D341Med (cell line): Measurements from ENCODE around the gene MFF.
A peak's percentile ranks its signal among the peaks of the same experiment; 100 is the strongest.
"Not testable (repeated sequence)": the region's sequence is repeated elsewhere in the genome, so short reads cannot be mapped to it uniquely, and the experiment has no call there.

Experiments
- DNase-seq: peaks from one replicate; pipeline ENCODE4 v3.0.0; 2012; ENCODE audit warnings: low spot score

Gene MFF

DNA sequence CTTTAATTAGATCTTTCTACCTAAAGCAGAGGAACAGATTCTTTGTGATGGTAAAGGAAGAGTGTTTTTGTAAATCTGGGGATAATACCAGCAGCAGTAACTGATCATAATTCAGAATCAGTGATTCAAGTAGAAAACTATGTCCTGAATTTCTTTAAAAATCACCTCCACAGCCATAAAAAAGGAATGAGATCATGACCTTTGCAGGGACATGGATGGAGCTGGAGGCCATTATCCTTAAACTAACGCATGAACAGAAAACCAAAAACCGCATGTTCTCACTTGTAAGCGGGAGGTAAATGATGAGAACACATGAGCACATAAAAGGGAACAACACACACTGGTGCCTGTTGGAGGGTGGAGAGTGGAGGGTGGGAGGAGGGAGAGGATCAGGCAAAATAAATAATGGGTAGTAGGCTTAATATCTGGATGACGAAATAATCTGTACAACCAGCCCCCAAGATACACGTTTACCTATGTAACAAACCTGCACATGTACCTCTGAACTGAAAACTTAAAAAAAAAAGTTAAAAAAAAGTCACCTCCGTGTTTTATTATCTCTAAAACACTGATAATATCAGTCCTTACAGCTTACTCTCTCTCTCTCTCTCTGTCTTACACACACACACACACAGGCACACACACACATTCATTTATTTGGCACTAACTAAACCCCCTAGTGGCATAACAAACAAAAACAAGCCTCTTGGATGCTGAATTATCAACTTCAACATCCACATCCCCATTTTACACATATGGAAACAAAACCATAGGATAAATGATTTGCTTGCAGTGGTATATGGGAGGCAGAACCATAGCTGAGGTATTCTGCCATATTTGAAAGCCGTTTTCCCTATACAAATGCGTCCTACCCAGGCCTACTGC is 52.7 kb downstream of the MFF start:
- DNase-seq = no peak

DNA sequence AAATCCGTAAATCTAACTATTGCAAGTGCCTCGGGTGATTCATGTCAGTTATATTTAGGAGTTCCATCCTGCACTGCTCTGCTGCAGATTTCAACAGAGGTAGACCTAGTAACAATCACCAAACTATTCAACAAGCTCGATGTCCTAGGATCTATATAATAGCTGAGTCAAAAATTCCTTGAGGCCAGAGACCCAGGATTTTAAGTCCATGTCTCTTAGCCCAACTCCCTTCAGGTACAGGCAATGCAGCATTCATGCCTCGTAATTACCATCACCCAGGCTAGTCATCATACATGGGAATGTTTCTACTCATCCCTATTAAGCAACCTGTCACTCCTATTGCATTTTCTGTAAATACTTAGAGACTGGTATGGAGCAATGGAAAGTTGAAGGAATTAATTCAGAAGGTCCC is 53.3 kb downstream of the MFF start:
- no peak for DNase-seq

DNA sequence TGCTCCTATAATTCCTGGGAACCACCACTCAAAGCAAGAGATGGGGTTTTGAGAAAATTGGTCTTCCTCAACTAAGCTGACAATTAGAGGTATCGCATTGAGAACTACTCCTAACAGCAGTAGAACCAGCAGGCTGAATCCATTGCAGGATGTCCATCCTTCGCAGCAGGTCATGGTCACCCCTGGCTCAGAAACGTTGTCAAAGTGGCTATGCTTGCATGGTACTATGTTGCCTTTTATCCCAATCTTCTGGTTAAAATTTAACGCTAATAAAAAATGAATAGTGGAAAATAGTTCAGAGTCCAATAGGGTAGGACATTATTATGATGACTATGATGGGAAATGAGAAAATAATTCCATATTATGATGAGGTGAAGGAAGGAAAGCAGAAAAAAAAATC is 54.0 kb downstream of the MFF start, which contains the start of gene TM4SF20:
Gene TM4SF20 (minus strand): TSS at position 212 of the 400 bp plus-strand sequence. CDS start 38 bp downstream, at position 174.
- DNase-seq = no peak

DNA sequence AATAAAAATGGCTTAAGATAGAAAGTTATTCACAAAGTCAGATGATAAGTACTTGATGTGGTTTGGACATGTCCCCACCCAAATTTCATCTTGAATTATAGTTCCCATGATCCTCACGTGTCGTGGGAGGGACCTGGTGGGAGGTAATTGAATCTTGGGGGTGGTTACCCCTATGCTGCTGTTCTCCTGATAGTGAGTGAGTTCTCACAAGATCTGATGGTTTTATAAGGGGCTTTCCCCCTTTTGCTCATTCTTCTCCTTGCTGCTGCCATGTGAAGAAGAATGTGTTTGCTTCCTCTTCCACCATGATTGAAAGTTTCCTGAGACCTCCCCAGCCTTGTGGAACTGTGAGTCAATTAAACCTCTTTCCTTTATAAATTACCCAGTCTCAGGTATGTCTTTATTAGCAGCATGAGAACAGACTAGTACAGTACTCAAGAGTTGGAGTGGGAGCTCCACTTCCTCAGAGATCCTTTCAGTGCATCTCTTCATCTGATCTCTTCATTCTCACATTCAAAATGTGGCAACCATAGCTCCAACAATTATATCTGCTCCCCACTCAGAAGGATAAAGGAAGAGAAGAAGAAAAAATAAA is 57.3 kb downstream of the MFF start:
- not testable (repeated sequence) for DNase-seq

DNA sequence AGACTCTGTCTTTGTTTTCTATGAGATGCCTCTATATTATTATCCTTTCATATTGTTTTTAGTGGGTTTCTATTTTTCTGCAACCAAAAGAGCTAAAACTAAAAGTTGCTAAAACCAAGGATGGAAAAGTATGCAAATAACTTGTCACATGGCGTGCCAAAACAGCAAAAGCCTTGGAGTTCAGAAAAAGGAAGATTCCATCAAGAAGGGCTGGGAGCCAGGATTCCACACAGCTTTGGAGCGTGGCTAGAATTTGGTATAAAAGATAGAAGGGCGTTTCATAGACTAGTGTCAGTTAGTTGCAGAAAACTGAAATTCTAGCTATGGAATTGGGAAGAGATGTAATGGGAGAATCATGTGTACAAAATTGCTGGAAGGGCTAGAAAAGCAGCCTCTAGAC is 58.6 kb downstream of the MFF start:
- DNase-seq = no peak

DNA sequence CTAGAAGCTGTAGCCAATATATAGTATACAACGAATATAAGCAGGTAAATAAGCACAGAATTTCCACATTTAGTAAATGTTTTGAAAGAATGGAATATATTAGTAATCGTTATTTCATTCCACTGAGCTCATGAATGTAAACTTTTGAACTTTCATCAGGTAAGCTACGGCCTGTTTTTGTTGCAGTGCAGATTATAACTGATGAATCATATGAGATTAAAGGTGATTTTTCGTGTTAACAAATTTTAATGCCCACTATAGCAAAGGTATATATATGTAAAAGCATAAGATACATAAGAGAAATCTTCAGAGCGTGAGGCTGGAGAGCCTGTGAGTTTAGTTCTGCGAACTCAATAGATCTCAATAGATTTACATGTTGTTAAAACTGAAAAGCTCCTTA is 61.6 kb downstream of the MFF start:
- no peak for DNase-seq

DNA sequence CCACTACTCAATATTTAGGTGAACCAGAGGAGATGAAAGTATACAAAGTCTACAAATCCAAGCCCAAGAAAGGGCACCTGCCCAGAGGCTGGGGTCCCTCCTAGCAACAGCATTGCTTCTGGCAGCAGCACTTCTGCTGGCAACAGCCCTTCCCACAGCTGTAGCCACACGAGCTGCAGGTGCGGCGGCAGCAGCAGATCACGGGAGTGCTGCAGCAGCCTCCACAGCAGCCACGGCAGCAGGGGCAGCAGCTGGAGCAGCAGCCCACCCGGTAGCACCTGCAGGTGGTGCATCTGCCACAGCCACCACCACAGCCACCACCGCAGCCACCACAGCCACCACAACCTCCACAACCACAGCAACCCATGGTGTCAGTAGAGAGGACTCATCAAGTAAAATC is 62.5 kb downstream of the MFF start, which contains the start of gene SCYGR1:
Gene SCYGR1 (minus strand): TSS at position 367 of the 400 bp plus-strand sequence. CDS start 0 bp downstream, at position 367.
- DNase-seq = not testable (repeated sequence)

DNA sequence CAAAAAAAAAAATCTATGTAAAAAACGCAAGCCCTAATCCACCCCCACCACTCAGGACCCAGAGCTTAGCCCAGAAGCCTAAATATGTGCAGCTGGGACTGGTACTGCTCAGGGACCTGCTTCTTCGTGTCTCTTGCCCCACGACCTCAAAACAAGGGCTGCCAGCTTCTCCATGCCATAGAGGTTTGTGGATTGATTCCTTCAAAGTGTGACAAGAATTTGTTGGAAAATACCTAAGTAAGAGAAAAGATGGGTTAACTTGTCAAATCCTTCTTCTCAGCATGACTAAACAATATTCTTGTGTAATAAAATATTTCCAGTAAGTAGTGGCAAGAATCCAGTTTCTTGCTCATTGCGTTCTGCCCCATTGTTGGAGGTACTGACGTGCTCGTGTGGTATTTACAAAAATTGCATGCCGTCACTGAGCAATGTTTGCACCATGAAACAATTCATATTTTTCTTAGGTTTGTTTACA is 63.5 kb downstream of the MFF start:
- no peak for DNase-seq

DNA sequence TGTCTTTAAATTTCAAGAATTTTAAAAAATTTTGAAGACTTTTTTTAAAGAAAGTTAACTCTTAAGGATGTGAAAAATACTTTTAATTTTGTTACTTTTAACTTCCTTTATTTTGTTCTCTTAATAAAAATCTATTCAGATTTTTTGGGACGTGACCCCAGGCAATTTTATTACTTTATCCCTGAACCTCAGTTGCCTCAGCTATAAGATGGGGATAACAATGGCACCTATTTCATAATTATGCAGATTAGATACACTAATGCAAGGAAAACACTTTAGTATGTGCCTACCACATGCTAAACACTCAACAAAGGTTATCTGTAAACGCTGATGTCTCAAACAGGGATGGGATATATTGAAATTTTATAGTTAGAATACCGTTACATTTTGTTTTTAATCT is 64.2 kb downstream of the MFF start:
- DNase-seq = no peak

DNA sequence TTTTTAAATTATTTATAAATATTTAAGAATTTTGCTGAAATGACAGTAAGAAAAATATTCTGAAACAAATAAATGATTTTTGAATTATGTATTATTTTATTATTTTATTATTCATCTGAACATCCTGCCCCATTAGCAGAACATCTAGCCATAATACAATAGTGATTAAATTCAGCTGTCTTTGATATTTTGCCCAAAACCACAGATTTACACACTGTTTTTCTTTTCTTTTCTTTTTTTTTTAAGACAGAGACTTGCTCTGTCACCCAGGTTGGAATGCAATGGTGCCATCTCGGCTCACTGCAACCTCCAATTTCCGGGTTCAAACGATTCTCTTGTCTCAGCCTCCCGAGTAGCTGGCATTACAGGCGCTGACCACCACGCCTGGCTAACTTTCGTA is 64.6 kb downstream of the MFF start:
- no peak for DNase-seq

DNA sequence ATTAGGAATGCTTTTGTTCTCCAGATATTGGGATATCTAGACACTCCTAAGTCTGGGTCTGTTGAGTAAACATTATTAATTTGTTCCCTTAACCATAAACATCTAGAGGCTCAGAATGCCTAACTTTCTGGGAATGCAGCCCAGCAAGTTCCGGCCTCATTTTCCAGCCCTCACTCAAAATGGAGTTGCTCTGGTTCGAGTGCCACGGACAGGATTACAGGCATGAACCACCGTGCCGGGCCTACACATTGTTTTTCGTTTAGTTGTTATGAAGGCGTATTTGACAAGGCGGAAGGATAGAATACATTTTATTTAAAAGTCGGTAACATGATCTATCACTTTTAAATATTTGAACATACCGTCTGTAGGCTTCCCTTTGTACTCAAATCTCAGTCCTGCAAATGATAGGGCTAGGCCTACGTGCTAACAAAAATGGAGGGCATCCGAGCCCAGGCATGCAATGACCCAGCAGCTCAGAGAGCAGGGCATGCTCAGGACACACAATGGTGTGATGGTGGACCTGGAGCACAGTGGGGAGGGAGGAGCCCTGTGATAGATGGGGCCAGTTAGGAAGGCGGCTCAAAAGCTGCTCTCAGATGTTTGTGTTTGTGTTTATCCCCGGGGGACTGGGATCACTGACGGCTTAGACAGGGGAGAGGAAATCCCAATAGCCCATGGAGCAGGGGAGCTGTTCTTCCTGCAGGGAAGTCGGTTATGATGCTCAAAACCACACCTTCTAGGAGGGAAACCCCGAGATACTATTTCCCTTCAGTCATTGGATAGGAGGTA is 65.6 kb downstream of the MFF start:
- DNase-seq = peak; percentile 51

DNA sequence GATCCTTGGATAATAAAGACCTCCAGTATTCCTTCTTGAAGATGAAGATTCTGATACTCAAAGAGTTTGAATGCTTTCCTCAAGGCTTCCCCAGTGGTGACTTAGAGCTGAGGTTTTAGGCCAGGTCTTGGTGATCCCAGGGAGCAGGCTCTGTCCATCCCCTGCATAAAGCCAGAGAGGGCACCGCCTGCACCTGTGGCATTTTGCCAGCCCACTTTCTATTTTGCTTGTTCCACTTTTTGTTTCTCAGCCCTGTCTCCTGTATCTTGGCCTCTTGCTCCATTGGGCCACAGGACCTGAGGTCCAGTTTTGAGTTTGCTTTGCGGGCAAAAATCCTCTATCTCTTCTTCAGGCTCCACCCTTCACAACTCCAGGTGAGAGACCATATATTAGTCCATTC is 69.3 kb downstream of the MFF start:
- DNase-seq = no peak

DNA sequence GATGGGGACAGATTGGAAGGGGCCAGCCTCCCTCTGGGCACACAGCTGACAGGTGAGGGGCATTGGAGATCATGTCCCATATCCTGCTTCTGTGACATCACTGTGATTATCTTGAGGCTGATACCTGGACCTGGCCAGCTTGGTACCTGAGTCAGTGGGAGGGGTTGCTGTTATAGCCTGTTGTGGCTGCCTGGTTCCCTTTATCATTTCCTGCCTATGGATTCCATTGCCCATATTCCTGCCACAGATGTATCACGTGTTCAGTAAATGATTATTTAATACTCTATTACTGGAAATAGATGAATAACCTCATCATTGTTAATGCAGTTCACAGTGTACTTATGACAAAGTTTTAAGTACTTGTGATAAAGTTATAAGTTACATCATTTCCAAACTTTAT is 70.5 kb downstream of the MFF start:
- DNase-seq = no peak

DNA sequence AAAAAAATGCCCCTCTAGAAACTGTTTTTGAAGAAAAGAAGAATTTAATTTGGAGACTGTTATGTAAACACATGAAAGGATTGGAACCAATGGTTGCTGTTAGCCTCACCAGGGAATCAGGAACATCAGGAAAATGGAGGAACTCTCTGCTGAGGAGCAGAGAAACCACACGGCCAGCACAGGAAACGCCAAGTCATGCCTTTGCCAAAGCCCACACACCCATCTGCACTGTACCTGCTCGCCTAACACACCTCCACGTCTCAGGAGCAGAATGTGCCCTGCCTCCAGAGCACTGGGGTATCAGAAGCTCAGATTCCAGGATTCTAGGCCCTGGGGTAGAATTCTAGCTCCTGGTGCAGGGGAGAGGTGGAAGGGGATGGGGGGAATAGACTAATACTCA is 72.5 kb downstream of the MFF start:
- no peak for DNase-seq

DNA sequence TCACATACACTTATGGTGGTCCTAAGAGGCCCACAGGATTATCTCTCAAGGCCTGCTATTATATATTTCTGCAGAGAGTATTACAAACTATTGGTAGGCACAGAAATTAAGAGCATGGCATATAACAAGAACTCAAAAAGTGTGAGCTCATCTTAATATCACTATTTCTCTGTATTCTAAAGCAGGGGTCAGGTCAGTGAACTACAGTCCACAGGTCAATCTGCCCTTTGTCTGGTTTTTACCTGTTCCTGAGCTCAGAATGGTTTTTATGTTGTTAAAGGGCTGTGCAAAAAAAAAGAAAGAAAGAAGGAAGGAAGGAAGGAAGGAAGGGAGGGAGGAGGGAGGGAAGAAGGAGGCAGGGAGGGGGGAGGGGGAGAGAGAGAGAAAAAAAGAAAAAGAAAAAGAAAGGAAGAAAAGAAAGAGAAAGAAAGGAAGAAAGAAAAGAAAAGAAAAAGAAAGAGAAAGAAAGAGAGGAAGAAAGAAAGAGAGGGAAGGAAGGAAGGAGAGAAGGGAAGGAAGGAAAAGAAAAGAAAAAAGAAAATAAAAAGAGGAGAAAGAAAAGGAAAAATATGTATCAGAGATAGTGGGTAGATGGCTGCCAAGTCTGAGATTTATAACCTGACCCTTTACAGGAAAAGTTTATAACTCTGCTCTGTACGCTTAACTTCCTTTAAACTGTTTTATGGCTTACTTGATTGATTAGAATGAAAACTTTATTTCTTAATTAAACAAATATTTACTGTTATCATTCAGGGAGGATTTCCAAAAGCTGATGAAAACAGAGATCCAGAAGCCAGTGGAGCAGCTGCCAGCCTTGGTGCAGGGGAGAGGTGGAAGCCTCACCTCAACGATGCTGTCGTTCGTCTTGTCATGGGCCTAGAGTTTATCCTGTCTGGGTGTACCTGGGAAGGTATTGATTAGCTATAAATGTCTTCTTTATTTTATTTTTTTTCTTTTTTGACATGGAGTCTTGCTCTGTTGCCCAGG is 73.9 kb downstream of the MFF start:
- no peak for DNase-seq

DNA sequence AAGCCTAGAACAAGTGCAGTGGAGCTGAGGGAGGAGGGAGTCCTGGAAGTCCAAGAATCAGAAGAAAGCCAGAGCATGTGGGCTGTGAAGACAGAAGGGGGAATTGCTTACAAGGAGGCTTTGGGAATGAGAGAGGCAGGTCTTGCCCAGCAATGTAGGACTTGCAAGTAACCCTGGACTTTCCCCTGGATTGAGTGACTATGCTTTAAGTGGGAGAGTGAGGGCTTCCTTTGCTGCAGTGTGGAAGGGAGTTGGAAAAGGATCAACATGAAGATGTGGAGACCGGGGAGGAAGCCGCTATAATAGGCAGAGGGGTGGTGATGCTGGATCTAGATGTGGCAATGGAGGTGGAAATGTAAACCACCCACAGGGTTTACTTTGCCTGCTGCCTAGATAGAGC is 76.5 kb downstream of the MFF start:
- no peak for DNase-seq

DNA sequence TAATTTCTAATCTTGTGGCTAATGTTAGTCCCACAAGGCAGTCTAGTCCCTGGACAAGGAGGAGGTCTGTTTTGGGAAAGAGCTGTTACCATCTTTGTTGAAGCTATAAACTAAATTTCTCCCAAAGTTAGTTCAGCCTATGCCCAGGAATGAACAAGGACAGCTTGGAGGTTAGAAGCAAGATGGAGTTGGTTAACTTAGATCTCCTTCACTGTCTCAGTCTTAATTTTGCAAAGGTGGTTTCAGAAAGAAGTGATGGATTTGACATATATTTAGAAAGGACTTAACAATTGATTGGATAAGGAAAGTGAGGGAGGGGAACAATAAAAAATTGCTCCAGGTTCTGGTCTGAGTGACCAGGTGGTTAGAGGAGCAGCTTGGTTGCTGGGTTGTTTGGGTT is 77.3 kb downstream of the MFF start:
- no peak for DNase-seq

DNA sequence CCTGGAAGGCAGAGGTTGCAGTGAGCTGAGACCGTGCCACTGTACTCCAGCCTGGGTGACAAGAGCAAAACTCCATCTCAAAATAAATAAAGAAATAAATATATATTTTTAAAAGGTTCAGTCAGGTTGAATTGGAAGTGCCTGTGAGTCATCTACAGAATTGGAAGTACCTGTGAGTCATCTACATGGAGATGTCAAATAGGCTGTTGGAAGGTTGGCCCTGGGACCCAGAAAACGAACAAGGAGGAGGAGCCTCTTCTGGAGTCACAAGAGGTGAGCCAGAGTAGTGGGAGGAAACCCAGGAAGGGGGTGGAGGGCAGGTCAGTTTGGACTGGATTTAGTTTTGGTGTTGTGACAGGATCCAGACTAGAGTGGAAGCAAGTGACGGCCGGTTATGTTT is 77.9 kb downstream of the MFF start:
- no peak for DNase-seq

DNA sequence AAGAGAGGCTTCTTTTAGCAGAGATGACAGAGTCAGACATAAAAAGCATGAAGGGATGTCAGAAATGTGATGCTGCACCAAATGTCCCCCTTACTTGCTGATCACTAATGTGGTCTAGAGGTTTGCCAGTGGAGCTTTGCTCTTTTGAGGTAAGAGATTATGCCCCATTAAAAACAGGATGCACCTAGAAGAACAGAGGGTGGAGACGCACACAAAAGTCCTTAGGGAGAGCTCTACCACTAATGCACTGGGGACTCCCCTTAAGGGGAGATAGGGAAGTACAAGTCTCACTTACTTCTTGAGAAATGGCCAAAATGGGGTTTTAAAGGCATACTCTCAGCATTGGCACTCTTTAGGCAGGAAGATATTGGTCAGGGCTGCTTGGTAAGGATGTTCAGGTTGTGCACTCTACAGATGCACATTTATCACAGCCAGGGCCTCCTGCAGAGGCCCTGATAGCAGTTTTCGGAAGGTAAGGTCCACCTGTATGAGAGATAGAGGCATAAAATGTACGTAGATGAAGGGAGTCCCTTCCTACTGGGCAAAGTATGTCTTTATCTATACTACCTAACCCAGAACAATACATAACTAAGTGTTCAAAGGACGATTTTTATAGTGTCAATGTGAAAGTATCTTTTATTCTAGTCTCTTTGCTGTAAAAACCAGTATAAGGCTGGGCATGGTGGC is 79.7 kb downstream of the MFF start:
- no peak for DNase-seq

DNA sequence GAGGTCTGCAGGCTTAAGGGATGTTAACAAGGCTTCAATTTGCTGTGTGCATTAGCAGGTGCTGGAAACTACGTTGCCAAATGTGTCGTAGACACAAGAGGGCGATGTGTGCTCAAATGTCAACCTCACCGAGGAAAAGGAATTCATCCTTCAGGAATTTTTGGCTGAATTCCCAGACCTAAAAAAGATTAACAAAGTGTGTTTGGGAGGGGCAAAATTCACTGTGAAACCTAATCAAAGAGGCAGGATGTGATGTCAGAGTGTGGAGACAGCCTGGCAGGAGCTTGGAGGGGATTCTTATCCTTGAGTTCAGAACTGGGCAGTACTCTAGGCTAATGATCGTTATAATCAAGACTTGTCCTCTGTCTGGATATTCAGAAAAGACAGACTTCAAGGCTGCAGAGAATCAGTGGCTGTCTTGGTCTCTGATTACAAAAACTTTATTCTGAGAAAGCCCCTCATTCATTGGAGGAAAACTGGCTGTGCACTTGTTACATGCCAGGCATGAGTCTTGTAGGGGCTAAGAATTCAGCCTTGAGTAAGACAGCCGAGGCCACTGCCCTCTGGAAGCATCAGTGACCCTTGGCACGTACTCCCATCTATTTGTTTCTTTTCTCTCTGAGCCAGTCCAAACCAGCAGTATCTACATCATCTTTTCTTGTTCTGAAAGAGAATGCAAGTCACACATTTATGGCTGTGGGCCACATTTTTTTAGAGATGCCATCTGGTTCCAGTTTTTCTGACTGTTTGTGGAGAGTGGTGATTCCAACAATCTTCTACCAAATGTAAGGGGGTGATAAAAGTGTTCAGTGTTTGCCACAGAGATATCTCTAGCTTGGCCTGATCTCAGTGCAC is 81.4 kb downstream of the MFF start:
- peak; percentile 68 for DNase-seq
